CD4-positive, alpha-beta T cell treated with Interleukin-15 for 4 hours (primary cell): ENCODE results near the gene APBA1.
A peak's percentile ranks its signal among the peaks of the same experiment; 100 is the strongest.
"Not testable (repeated sequence)": the region's sequence is repeated elsewhere in the genome, so short reads cannot be mapped to it uniquely, and the experiment has no call there.

ENCODE experiments used
- DNase-seq: peaks from one replicate; pipeline ENCODE4 v3.0.0-alpha.2; 2020; ENCODE audit warnings: low spot score

Gene APBA1

GRCh38 chr9:69442486-69442885 lies 229.7 kb downstream of the APBA1 start:
- DNase-seq, result no peak

GRCh38 chr9:69440254-69440955 lies 231.8 kb downstream of the APBA1 start:
- DNase-seq, result not testable (repeated sequence)

GRCh38 chr9:69439654-69440053 lies 232.5 kb downstream of the APBA1 start:
- DNase-seq, result not testable (repeated sequence)

GRCh38 chr9:69433968-69434367 lies 238.2 kb downstream of the APBA1 start:
- DNase-seq, result no peak

GRCh38 chr9:69433392-69433791 lies 238.8 kb downstream of the APBA1 start:
- DNase-seq, result no peak

- DNase-seq, result no peak
These were observed 239.5 kb downstream of the APBA1 start for GRCh38 chr9:69432623-69433022.

GRCh38 chr9:69431777-69432176 lies 240.4 kb downstream of the APBA1 start:
- DNase-seq, result no peak

GRCh38 chr9:69431203-69431602 lies 241.0 kb downstream of the APBA1 start:
- DNase-seq, result no peak

- DNase-seq, result no peak
These were observed 242.0 kb downstream of the APBA1 start for GRCh38 chr9:69430206-69430605.

- DNase-seq, result no peak
These were observed 242.9 kb downstream of the APBA1 start for GRCh38 chr9:69429281-69429680.

- DNase-seq, result no peak
These were observed 244.0 kb downstream of the APBA1 start for GRCh38 chr9:69428017-69428785.

- DNase-seq, result no peak
These were observed 244.9 kb downstream of the APBA1 start for GRCh38 chr9:69427286-69427685.

- DNase-seq, result no peak
These were observed 246.9 kb downstream of the APBA1 start for GRCh38 chr9:69425136-69425801.

- DNase-seq, result peak; percentile 45
These were observed 250.0 kb downstream of the APBA1 start for GRCh38 chr9:69421908-69422801.

- no peak for DNase-seq
These were observed 251.4 kb downstream of the APBA1 start for GRCh38 chr9:69420611-69421270.

GRCh38 chr9:69412741-69413150 lies 259.4 kb downstream of the APBA1 start:
- DNase-seq, result no peak

- no peak for DNase-seq
These were observed 260.0 kb downstream of the APBA1 start for GRCh38 chr9:69411931-69412740.

- no peak for DNase-seq
These were observed 260.9 kb downstream of the APBA1 start for GRCh38 chr9:69411246-69411645.

GRCh38 chr9:69409936-69410335 lies 262.2 kb downstream of the APBA1 start:
- DNase-seq, result not testable (repeated sequence)

GRCh38 chr9:69400470-69400869 lies 271.7 kb downstream of the APBA1 start:
- DNase-seq, result no peak
